GM23338 (cell line): ENCODE measurements around the gene TPST2. TPM values are rescaled to one million over a fixed set of nuclear protein-coding genes. Genes with fewer than 3 reads are reported as not detected.
A peak's percentile ranks its signal among the peaks of the same experiment; 100 is the strongest.

Source experiments
- ATAC-seq: fragments of 200-7000 bp; cut with Tn5 transposase; 3 replicates; pipeline ENCODE4 v1.9.1; 2020
- DNase-seq: peaks from one replicate; pipeline ENCODE4 v3.0.0-alpha.2; 2015; ENCODE audit warnings: low spot score
- H2AFZ ChIP-seq: fragments of 200-600 bp; sonication (generic); 2 replicates; pipeline ENCODE4 v1.8.0; 2016; ENCODE audit warnings: antibody characterized with exemption, mild to moderate bottlenecking, moderate library complexity
- H3F3A ChIP-seq: fragments of 200-600 bp; sonication (generic); replicated peaks from 2 replicates; pipeline ENCODE4 v1.8.0; 2017; ENCODE audit warnings: antibody characterized with exemption, mixed run types, low read depth
- H3K27ac ChIP-seq: fragments of 200-600 bp; sonication (generic); 2 replicates; pipeline ENCODE4 v1.6.1; 2016; ENCODE audit warnings: low read depth
- H3K27me3 ChIP-seq: fragments of 200-600 bp; sonication (generic); 2 replicates; pipeline ENCODE4 v1.8.0; 2016; ENCODE audit warnings: mild to moderate bottlenecking, mixed run types, moderate library complexity; ENCODE audit not compliant: insufficient read depth
- H3K36me3 ChIP-seq: fragments of 200-600 bp; sonication (generic); 2 replicates; pipeline ENCODE4 v1.8.0; 2016; ENCODE audit warnings: mild to moderate bottlenecking; ENCODE audit not compliant: insufficient read depth
- H3K4me1 ChIP-seq: fragments of 200-600 bp; sonication (generic); 2 replicates; pipeline ENCODE4 v1.8.0; 2016; ENCODE audit warnings: mild to moderate bottlenecking, moderate library complexity; ENCODE audit not compliant: insufficient read depth
- H3K4me2 ChIP-seq: fragments of 200-600 bp; sonication (generic); 2 replicates; pipeline ENCODE4 v1.7.1; 2017; ENCODE audit warnings: mixed run types
- H3K4me3 ChIP-seq: fragments of 200-600 bp; sonication (generic); 2 replicates; pipeline ENCODE4 v1.6.1; 2016; ENCODE audit warnings: mixed run types
- H3K79me2 ChIP-seq: fragments of 200-600 bp; sonication (generic); replicated peaks from 2 replicates; pipeline ENCODE4 v1.8.0; 2017; ENCODE audit warnings: mild to moderate bottlenecking; ENCODE audit not compliant: insufficient read depth
- H3K9me2 ChIP-seq: fragments of 200-600 bp; sonication (generic); 2 replicates; pipeline ENCODE4 v1.8.0; 2017; ENCODE audit not compliant: insufficient read depth
- H4K20me1 ChIP-seq: fragments of 200-600 bp; sonication (generic); replicated peaks from 2 replicates; pipeline ENCODE4 v1.8.0; 2017; ENCODE audit warnings: mild to moderate bottlenecking; ENCODE audit not compliant: insufficient read depth
- H3K27ac Mint-ChIP-seq: 2 replicates; pipeline ENCODE4 v1.8.0; 2020; ENCODE audit warnings: inconsistent platforms, mild to moderate bottlenecking, moderate library complexity, mixed read lengths
- H3K27me3 Mint-ChIP-seq: 3 replicates; pipeline ENCODE4 v1.8.0; 2022; ENCODE audit warnings: low read depth, mild to moderate bottlenecking, moderate library complexity, mixed read lengths, inconsistent platforms; ENCODE audit not compliant: insufficient read depth, poor library complexity
- H3K36me3 Mint-ChIP-seq: 3 replicates; pipeline ENCODE4 v1.8.0; 2021; ENCODE audit warnings: low read depth, mild to moderate bottlenecking, inconsistent platforms, moderate library complexity, mixed read lengths
- H3K4me1 Mint-ChIP-seq: 3 replicates; pipeline ENCODE4 v1.8.0; 2020; ENCODE audit warnings: mild to moderate bottlenecking, inconsistent platforms, mixed read lengths
- H3K4me3 Mint-ChIP-seq: 3 replicates; pipeline ENCODE4 v1.8.0; 2021; ENCODE audit warnings: moderate library complexity, mild to moderate bottlenecking, inconsistent platforms, mixed read lengths
- H3K9me3 Mint-ChIP-seq: 3 replicates; pipeline ENCODE4 v1.8.0; 2020; ENCODE audit warnings: moderate library complexity, mild to moderate bottlenecking, inconsistent platforms, mixed read lengths
- CREB1 ChIP-seq: fragments of 250-450 bp; sonication (Bioruptor Pico); IDR thresholded peaks from 2 replicates; pipeline ENCODE4 v1.5.0; 2020; ENCODE audit warnings: low read depth, mild to moderate bottlenecking, moderate library complexity
- EZH2 ChIP-seq: fragments of 200-600 bp; sonication (generic); IDR thresholded peaks from one replicate; pipeline ENCODE4 v1.8.0; 2017; ENCODE audit warnings: antibody characterized with exemption, mild to moderate bottlenecking, low read depth; ENCODE audit not compliant: unreplicated experiment
- EZH2phosphoT487 ChIP-seq: fragments of 200-600 bp; sonication (generic); IDR thresholded peaks from one replicate; pipeline ENCODE4 v1.8.1; 2018; ENCODE audit warnings: antibody characterized with exemption; ENCODE audit not compliant: unreplicated experiment
- JUNB ChIP-seq: IDR thresholded peaks from one replicate; pipeline ENCODE4 v1.6.1; 2016; ENCODE audit warnings: antibody characterized with exemption; ENCODE audit not compliant: unreplicated experiment
- NANOG ChIP-seq: IDR thresholded peaks from 2 replicates; pipeline ENCODE4 v1.6.1; 2016; ENCODE audit warnings: antibody characterized with exemption, borderline replicate concordance
- POLR2AphosphoS5 ChIP-seq: IDR thresholded peaks from 2 replicates; pipeline ENCODE4 v1.6.1; 2016; ENCODE audit warnings: antibody characterized with exemption, low read depth
- ZNF114 ChIP-seq: fragments of 250-450 bp; sonication (Bioruptor Pico); IDR thresholded peaks from 2 replicates; pipeline ENCODE4 v1.5.0; 2020; ENCODE audit warnings: mild to moderate bottlenecking, moderate library complexity
- ZNF331 ChIP-seq: fragments of 250-450 bp; sonication (Bioruptor Pico); IDR thresholded peaks from 2 replicates; pipeline ENCODE4 v1.5.0; 2020; ENCODE audit warnings: low read depth, mild to moderate bottlenecking, moderate library complexity
- polyA plus RNA-seq: library from polyadenylated mRNA; unstranded; fragments of >200 nt; fragmentation: Nextera tagmentation; extraction: Ambion mirVana; gene quantifications from 2 replicates; pipeline ENCODE4 v1.2.1, GENCODE V29; 2016
- total RNA-seq: library from RNA; depleted of rRNA; stranded (reverse); fragments of >200 nt; shearing (Covaris generic); gene quantifications from 2 replicates; pipeline ENCODE4 v1.2.3, GENCODE V29; 2014
- TF ChIP-seq, protein P1 (sequence below): IDR thresholded peaks from one replicate; pipeline ENCODE4 v1.6.1; 2018; ENCODE audit warnings: antibody characterized with exemption; ENCODE audit not compliant: unreplicated experiment
- TF ChIP-seq, protein P2 (sequence below), 2 experiments: fragments of 200-600 bp in 1 of 2; sonication (generic) in 1 of 2; conservative IDR thresholded peaks; 2 replicates each; pipeline versions ENCODE4 v1.5.1 to v1.6.1; 2016 to 2017; ENCODE audit warnings: antibody characterized with exemption in 2 of 2, low read depth in 2 of 2, mild to moderate bottlenecking in 2 of 2, moderate library complexity in 1 of 2
- TF ChIP-seq, protein P3 (sequence below): fragments of 250-450 bp; sonication (Bioruptor Pico); IDR thresholded peaks from 2 replicates; pipeline ENCODE4 v1.5.0; 2020; ENCODE audit warnings: mild to moderate bottlenecking, moderate library complexity

TPST2 gene
- total and polyA plus RNA-seq, 2 experiments from 2014 or later = 37.9 to 127 TPM

DNA sequence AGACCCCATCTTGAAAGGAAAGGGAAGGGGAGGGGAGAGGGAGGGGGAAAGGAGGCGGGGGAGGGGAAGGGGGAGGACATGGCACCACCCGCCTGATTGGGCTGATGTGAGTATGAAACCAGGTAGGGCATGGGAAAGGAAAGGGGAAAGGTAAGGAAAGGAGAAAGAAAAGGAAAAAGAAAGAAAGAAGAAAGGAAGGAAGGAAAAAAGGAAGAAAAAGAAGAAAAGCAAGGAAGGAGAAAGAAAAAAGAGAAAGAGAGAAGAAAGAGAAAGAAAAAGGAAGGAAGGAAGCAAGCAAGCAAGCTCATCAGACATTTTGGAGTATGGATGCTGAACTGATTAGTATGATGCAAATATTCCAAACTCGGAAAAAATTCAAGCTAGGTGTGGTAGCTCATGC, 41.6 kb downstream of the TPST2 start:
- H3K79me2 ChIP-seq = peaks cover 100% of the 10 kb centered on the region

GRCh38 chr22:26547837-26548236, 42.1 kb downstream of the TPST2 start:
- H4K20me1 ChIP-seq = peaks cover 26% of the 10 kb centered on the region
- H3K4me1 ChIP-seq = peaks cover 41% of the 10 kb centered on the region
- H3K9me2 ChIP-seq = no peaks in the 10 kb centered on the region
- peak overlapping the region; percentile 80 for H3K27ac ChIP-seq
- DNase-seq (no peak), ATAC-seq (no peak)
- H3K4me3 ChIP-seq = no peak overlapping the region
- Mint-ChIP-seq H3K4me3 (no peak overlapping the region), H3K9me3 (no peaks in the 10 kb centered on the region), H3K27ac (no peak overlapping the region), H3K4me1 (peaks cover 38% of the 10 kb centered on the region), H3K36me3 (peaks cover 11% of the 10 kb centered on the region), H3K27me3 (peaks cover 11% of the 10 kb centered on the region)
- H2AFZ ChIP-seq = no peak overlapping the region
- H3F3A ChIP-seq = 0 out of 2 replicates have a peak, but pooled peaks cover 24% of the 10 kb centered on the region
- no peaks in the 10 kb centered on the region for H3K36me3 ChIP-seq
- no peaks in the 10 kb centered on the region for H3K27me3 ChIP-seq
- H3K4me2 ChIP-seq = 0 out of 2 replicates have a peak overlapping the region, but pooled peaks have one; percentile 20
- peaks cover 96% of the 10 kb centered on the region for H3K79me2 ChIP-seq
- TF ChIP-seq, protein P1, sequence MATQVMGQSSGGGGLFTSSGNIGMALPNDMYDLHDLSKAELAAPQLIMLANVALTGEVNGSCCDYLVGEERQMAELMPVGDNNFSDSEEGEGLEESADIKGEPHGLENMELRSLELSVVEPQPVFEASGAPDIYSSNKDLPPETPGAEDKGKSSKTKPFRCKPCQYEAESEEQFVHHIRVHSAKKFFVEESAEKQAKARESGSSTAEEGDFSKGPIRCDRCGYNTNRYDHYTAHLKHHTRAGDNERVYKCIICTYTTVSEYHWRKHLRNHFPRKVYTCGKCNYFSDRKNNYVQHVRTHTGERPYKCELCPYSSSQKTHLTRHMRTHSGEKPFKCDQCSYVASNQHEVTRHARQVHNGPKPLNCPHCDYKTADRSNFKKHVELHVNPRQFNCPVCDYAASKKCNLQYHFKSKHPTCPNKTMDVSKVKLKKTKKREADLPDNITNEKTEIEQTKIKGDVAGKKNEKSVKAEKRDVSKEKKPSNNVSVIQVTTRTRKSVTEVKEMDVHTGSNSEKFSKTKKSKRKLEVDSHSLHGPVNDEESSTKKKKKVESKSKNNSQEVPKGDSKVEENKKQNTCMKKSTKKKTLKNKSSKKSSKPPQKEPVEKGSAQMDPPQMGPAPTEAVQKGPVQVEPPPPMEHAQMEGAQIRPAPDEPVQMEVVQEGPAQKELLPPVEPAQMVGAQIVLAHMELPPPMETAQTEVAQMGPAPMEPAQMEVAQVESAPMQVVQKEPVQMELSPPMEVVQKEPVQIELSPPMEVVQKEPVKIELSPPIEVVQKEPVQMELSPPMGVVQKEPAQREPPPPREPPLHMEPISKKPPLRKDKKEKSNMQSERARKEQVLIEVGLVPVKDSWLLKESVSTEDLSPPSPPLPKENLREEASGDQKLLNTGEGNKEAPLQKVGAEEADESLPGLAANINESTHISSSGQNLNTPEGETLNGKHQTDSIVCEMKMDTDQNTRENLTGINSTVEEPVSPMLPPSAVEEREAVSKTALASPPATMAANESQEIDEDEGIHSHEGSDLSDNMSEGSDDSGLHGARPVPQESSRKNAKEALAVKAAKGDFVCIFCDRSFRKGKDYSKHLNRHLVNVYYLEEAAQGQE = no peak
- TF ChIP-seq EZH2 (no peak), CREB1 (no peak), JUNB (no peak)
- TF ChIP-seq, protein P2, sequence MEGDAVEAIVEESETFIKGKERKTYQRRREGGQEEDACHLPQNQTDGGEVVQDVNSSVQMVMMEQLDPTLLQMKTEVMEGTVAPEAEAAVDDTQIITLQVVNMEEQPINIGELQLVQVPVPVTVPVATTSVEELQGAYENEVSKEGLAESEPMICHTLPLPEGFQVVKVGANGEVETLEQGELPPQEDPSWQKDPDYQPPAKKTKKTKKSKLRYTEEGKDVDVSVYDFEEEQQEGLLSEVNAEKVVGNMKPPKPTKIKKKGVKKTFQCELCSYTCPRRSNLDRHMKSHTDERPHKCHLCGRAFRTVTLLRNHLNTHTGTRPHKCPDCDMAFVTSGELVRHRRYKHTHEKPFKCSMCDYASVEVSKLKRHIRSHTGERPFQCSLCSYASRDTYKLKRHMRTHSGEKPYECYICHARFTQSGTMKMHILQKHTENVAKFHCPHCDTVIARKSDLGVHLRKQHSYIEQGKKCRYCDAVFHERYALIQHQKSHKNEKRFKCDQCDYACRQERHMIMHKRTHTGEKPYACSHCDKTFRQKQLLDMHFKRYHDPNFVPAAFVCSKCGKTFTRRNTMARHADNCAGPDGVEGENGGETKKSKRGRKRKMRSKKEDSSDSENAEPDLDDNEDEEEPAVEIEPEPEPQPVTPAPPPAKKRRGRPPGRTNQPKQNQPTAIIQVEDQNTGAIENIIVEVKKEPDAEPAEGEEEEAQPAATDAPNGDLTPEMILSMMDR (conservative IDR thresholded peaks at IDR 0.05; ENCODE audit: low read depth in 2 of 2) = no peak
- TF ChIP-seq, protein P3, sequence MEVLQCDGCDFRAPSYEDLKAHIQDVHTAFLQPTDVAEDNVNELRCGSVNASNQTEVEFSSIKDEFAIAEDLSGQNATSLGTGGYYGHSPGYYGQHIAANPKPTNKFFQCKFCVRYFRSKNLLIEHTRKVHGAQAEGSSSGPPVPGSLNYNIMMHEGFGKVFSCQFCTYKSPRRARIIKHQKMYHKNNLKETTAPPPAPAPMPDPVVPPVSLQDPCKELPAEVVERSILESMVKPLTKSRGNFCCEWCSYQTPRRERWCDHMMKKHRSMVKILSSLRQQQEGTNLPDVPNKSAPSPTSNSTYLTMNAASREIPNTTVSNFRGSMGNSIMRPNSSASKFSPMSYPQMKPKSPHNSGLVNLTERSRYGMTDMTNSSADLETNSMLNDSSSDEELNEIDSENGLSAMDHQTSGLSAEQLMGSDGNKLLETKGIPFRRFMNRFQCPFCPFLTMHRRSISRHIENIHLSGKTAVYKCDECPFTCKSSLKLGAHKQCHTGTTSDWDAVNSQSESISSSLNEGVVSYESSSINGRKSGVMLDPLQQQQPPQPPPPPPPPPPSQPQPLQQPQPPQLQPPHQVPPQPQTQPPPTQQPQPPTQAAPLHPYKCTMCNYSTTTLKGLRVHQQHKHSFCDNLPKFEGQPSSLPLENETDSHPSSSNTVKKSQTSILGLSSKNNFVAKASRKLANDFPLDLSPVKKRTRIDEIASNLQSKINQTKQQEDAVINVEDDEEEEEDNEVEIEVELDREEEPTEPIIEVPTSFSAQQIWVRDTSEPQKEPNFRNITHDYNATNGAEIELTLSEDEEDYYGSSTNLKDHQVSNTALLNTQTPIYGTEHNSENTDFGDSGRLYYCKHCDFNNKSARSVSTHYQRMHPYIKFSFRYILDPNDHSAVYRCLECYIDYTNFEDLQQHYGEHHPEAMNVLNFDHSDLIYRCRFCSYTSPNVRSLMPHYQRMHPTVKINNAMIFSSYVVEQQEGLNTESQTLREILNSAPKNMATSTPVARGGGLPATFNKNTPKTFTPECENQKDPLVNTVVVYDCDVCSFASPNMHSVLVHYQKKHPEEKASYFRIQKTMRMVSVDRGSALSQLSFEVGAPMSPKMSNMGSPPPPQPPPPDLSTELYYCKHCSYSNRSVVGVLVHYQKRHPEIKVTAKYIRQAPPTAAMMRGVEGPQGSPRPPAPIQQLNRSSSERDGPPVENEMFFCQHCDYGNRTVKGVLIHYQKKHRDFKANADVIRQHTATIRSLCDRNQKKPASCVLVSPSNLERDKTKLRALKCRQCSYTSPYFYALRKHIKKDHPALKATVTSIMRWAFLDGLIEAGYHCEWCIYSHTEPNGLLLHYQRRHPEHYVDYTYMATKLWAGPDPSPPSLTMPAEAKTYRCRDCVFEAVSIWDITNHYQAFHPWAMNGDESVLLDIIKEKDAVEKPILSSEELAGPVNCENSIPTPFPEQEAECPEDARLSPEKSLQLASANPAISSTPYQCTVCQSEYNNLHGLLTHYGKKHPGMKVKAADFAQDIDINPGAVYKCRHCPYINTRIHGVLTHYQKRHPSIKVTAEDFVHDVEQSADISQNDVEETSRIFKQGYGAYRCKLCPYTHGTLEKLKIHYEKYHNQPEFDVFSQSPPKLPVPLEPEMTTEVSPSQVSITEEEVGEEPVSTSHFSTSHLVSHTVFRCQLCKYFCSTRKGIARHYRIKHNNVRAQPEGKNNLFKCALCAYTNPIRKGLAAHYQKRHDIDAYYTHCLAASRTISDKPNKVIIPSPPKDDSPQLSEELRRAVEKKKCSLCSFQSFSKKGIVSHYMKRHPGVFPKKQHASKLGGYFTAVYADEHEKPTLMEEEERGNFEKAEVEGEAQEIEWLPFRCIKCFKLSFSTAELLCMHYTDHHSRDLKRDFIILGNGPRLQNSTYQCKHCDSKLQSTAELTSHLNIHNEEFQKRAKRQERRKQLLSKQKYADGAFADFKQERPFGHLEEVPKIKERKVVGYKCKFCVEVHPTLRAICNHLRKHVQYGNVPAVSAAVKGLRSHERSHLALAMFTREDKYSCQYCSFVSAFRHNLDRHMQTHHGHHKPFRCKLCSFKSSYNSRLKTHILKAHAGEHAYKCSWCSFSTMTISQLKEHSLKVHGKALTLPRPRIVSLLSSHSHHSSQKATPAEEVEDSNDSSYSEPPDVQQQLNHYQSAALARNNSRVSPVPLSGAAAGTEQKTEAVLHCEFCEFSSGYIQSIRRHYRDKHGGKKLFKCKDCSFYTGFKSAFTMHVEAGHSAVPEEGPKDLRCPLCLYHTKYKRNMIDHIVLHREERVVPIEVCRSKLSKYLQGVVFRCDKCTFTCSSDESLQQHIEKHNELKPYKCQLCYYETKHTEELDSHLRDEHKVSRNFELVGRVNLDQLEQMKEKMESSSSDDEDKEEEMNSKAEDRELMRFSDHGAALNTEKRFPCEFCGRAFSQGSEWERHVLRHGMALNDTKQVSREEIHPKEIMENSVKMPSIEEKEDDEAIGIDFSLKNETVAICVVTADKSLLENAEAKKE (CRISPR knock-in tag) = no peak

More for the DNA sequence above, 41.6 kb downstream of the TPST2 start:
- Mint-ChIP-seq H3K9me3 (no peaks in the 10 kb centered on the region), H3K4me3 (no peak overlapping the region), H3K27me3 (peaks cover 11% of the 10 kb centered on the region), H3K27ac (peak overlapping the region; percentile 77; the same call in 1 of the 2 replicates), H3K4me1 (peaks cover 42% of the 10 kb centered on the region), H3K36me3 (peaks cover 11% of the 10 kb centered on the region)
- Histone ChIP-seq H3K4me2 (0 out of 2 replicates have a peak overlapping the region, but pooled peaks have one; percentile 20), H3K27ac (peak overlapping the region; percentile 80), H4K20me1 (peaks cover 26% of the 10 kb centered on the region), H3K4me3 (no peak overlapping the region), H3F3A (0 out of 2 replicates have a peak, but pooled peaks cover 24% of the 10 kb centered on the region), H3K4me1 (peaks cover 41% of the 10 kb centered on the region), H3K27me3 (no peaks in the 10 kb centered on the region), H3K9me2 (no peaks in the 10 kb centered on the region), H2AFZ (no peak overlapping the region), H3K36me3 (no peaks in the 10 kb centered on the region)
- DNase-seq = no peak
- ATAC-seq = no peak; the same call in 2 of the 3 replicates
- TF ChIP-seq JUNB (no peak), EZH2phosphoT487 (no peak), NANOG (no peak), ZNF331 (CRISPR knock-in tag) (no peak), EZH2 (no peak), ZNF114 (CRISPR knock-in tag) (no peak), POLR2AphosphoS5 (no peak)
